IMR-90 (cell line): ENCODE measurements around the gene KRT78. TPM values are rescaled to one million over a fixed set of nuclear protein-coding genes. Genes with fewer than 3 reads are reported as not detected.

Experiments used
- ATAC-seq: fragments of 200-7000 bp; cut with Tn5 transposase; 2 replicates; pipeline ENCODE4 v1.9.1; 2020; ENCODE audit warnings: low read depth, mild to moderate bottlenecking, moderate library complexity
- BruUV-seq: library from RNA; stranded (reverse); fragments of 400-500 nt; replicated peaks from 2 replicates; lab custom pipeline; 2021; lab: Mats Ljungman, UMichigan
- CTCF ChIA-PET: fragments of 300-600 bp; formaldehyde crosslinking; extraction: SDS; loops from one replicate; lab custom pipeline; 2021; ENCODE audit warnings: antibody characterized with exemption; lab: Yijun Ruan, JAX
- POLR2A ChIA-PET: fragments of 300-600 bp; sonication (Branson Sonifier 250); formaldehyde crosslinking; loops from one replicate; lab custom pipeline; 2022; ENCODE audit warnings: antibody characterized with exemption; ENCODE audit not compliant: unreplicated experiment; lab: Charles Lee
- DNase-seq: peaks from one replicate; pipeline ENCODE4 v3.0.0; 2013
- H2AFZ ChIP-seq: replicated peaks from 2 replicates; pipeline ENCODE3; 2013; ENCODE audit warnings: low read length, mild to moderate bottlenecking; ENCODE audit not compliant: poor library complexity
- H2AK5ac ChIP-seq: 2 replicates; pipeline ENCODE4 v1.6.1; 2013; ENCODE audit warnings: low read depth, low read length, inconsistent platforms
- H2AK9ac ChIP-seq: replicated peaks from 2 replicates; pipeline ENCODE3; 2013; ENCODE audit warnings: mild to moderate bottlenecking, low read depth, low read length, moderate library complexity; ENCODE audit not compliant: poor library complexity
- H2BK120ac ChIP-seq: 2 replicates; pipeline ENCODE4 v1.6.1; 2013; ENCODE audit warnings: low read depth, low read length, inconsistent platforms
- H2BK15ac ChIP-seq: 3 replicates; pipeline ENCODE4 v1.6.1; 2013; ENCODE audit warnings: low read depth, low read length, inconsistent platforms
- H2BK20ac ChIP-seq: 2 replicates; pipeline ENCODE4 v1.6.1; 2013; ENCODE audit warnings: low read depth, mild to moderate bottlenecking, inconsistent platforms, low read length, moderate library complexity
- H2BK5ac ChIP-seq: 2 replicates; pipeline ENCODE4 v1.6.1; 2013; ENCODE audit warnings: mild to moderate bottlenecking, low read depth, low read length, inconsistent platforms; ENCODE audit not compliant: poor library complexity, severe bottlenecking
- H3K14ac ChIP-seq: replicated peaks from 2 replicates; pipeline ENCODE4 v1.6.1; 2013; ENCODE audit warnings: low read depth, low read length, inconsistent platforms
- H3K18ac ChIP-seq: 2 replicates; pipeline ENCODE4 v1.6.1; 2013; ENCODE audit warnings: low read depth, low read length, control low read depth
- H3K23ac ChIP-seq: 2 replicates; pipeline ENCODE4 v1.6.1; 2013; ENCODE audit warnings: low read depth, low read length, inconsistent platforms
- H3K27ac ChIP-seq: 2 replicates; pipeline ENCODE4 v1.5.1; 2013; ENCODE audit warnings: mild to moderate bottlenecking, control low read depth, low read length; ENCODE audit not compliant: insufficient read depth
- H3K27me3 ChIP-seq: 2 replicates; pipeline ENCODE4 v1.6.1; 2013; ENCODE audit warnings: low read length; ENCODE audit not compliant: control insufficient read depth, insufficient read depth
- H3K36me3 ChIP-seq: 2 replicates; pipeline ENCODE4 v1.6.1; 2013; ENCODE audit warnings: low read length, mixed read lengths; ENCODE audit not compliant: control insufficient read depth, insufficient read depth
- H3K4ac ChIP-seq: 2 replicates; pipeline ENCODE4 v1.6.1; 2013; ENCODE audit warnings: low read depth, low read length, inconsistent platforms
- H3K4me1 ChIP-seq: 2 replicates; pipeline ENCODE4 v1.6.1; 2013; ENCODE audit warnings: low read length, mixed read lengths; ENCODE audit not compliant: control insufficient read depth, insufficient read depth
- H3K4me2 ChIP-seq: 2 replicates; pipeline ENCODE4 v1.6.1; 2013; ENCODE audit warnings: low read depth, mild to moderate bottlenecking, control low read depth, low read length, moderate library complexity
- H3K4me3 ChIP-seq: 2 replicates; pipeline ENCODE4 v1.5.1; 2013; ENCODE audit warnings: low read depth, mild to moderate bottlenecking, control low read depth, low read length, moderate library complexity; ENCODE audit not compliant: insufficient read depth
- H3K56ac ChIP-seq: 2 replicates; pipeline ENCODE4 v1.6.1; 2013; ENCODE audit warnings: low read length, inconsistent platforms; ENCODE audit not compliant: insufficient read depth; ENCODE audit errors: extremely low read depth
- H3K79me1 ChIP-seq, 2 experiments: 2 replicates each; pipeline ENCODE4 v1.6.1; 2013; ENCODE audit warnings: low read length in 2 of 2, inconsistent platforms in 1 of 2, low read depth in 1 of 2
- H3K9ac ChIP-seq: 2 replicates; pipeline ENCODE4 v1.6.1; 2013; ENCODE audit warnings: low read depth, low read length, control low read depth
- H3K9me1 ChIP-seq: 2 replicates; pipeline ENCODE4 v1.6.1; 2013; ENCODE audit warnings: low read length, inconsistent platforms; ENCODE audit not compliant: insufficient read depth
- H3K9me3 ChIP-seq: 2 replicates; pipeline ENCODE4 v1.6.1; 2013; ENCODE audit warnings: low read length; ENCODE audit not compliant: control insufficient read depth, insufficient read depth
- H4K20me1 ChIP-seq: 2 replicates; pipeline ENCODE4 v1.6.1; 2013; ENCODE audit warnings: low read length, inconsistent platforms; ENCODE audit not compliant: insufficient read depth
- H4K5ac ChIP-seq: 2 replicates; pipeline ENCODE4 v1.6.1; 2013; ENCODE audit warnings: mild to moderate bottlenecking, low read depth, low read length, control low read depth
- H4K8ac ChIP-seq, 2 experiments: 2 replicates each; pipeline ENCODE4 v1.6.1; 2013; ENCODE audit warnings: low read depth in 2 of 2, low read length in 2 of 2, control low read depth in 1 of 2, inconsistent platforms in 1 of 2
- H4K91ac ChIP-seq: 2 replicates; pipeline ENCODE4 v1.6.1; 2013; ENCODE audit warnings: low read depth, low read length, inconsistent platforms; ENCODE audit not compliant: insufficient read depth
- BHLHE40 ChIP-seq: fragments of 150-350 bp; IDR thresholded peaks from 2 replicates; pipeline ENCODE4 v1.6.1; 2016; ENCODE audit warnings: mild to moderate bottlenecking, low read depth, low read length
- CEBPB ChIP-seq: IDR thresholded peaks from 2 replicates; pipeline ENCODE4 v1.6.1; 2012; ENCODE audit warnings: low read depth, low read length, improper control_type of control experiment
- CHD1 ChIP-seq: IDR thresholded peaks from 2 replicates; pipeline ENCODE4 v1.6.1; 2012; ENCODE audit warnings: low read depth, low read length, improper control_type of control experiment
- FOS ChIP-seq: fragments of 150-350 bp; IDR thresholded peaks from 2 replicates; pipeline ENCODE4 v1.6.1; 2016; ENCODE audit warnings: low read depth, low read length
- MAZ ChIP-seq: IDR thresholded peaks from 2 replicates; pipeline ENCODE4 v1.6.1; 2012; ENCODE audit warnings: low read depth, mild to moderate bottlenecking, low read length, improper control_type of control experiment, moderate library complexity, borderline replicate concordance
- MXI1 ChIP-seq: IDR thresholded peaks from 2 replicates; pipeline ENCODE4 v1.6.1; 2012; ENCODE audit warnings: low read depth, mild to moderate bottlenecking, low read length, moderate library complexity, borderline replicate concordance
- POLR2A ChIP-seq: IDR thresholded peaks from 2 replicates; pipeline ENCODE4 v1.6.1; 2012; ENCODE audit warnings: mild to moderate bottlenecking, low read depth, low read length
- RAD21 ChIP-seq: IDR thresholded peaks from 2 replicates; pipeline ENCODE4 v1.6.1; 2012; ENCODE audit warnings: low read length, improper control_type of control experiment
- RCOR1 ChIP-seq: IDR thresholded peaks from 2 replicates; pipeline ENCODE4 v1.6.1; 2012; ENCODE audit warnings: mild to moderate bottlenecking, low read length, improper control_type of control experiment; ENCODE audit not compliant: insufficient replicate concordance
- SMC3 ChIP-seq: fragments of 150-350 bp; IDR thresholded peaks from 2 replicates; pipeline ENCODE4 v1.6.1; 2016; ENCODE audit warnings: low read depth, mild to moderate bottlenecking, antibody characterized with exemption, low read length, moderate library complexity
- WGBS, 2 experiments: methylation state at CpG; one replicate each; pipeline versions ENCODE4 v1.1.5 to v1.1.7; 2013; ENCODE audit warnings: missing lambda C conversion rate in 2 of 2; ENCODE audit not compliant: insufficient read length in 1 of 2; ENCODE audit errors: extremely low coverage in 2 of 2; 5-methylcytosine and 5-hydroxymethylcytosine counted together
- dilution Hi-C: fragments of 300-500 bp; cut with HindIII; formaldehyde crosslinking; loops from one replicate; pipeline ENCODE4 v1.14.3; 2018; ENCODE audit warnings: low sequenced_read_pairs; ENCODE audit not compliant: unreplicated experiment
- in situ Hi-C: fragments of 300-500 bp; cut with MboI; formaldehyde crosslinking; loops from 3 replicates; pipeline ENCODE4 v1.14.3; 2019; ENCODE audit warnings: low sequenced_read_pairs, inconsistent platforms, mixed read lengths
- intact Hi-C: fragments of 100-400 bp; cut with micrococcal nuclease; formaldehyde crosslinking; loops from 2 replicates; pipeline ENCODE4 v1.10.0; 2022
- polyA plus RNA-seq, 3 experiments: library from polyadenylated mRNA; depleted of rRNA; stranded (reverse); fragments of >200 nt; gene quantifications; 2 replicates each; pipeline ENCODE4 v1.2.3, GENCODE V29; 2012; ENCODE audit warnings: low replicate concordance in 1 of 3
- total RNA-seq: library from RNA; depleted of rRNA; stranded (reverse); fragments of >200 nt; gene quantifications from 2 replicates; pipeline ENCODE4 v1.2.3, GENCODE V29; 2012
- TF ChIP-seq, protein P1 (sequence below): conservative IDR thresholded peaks from 2 replicates; pipeline ENCODE4 v1.5.1; 2012; ENCODE audit warnings: mild to moderate bottlenecking, low read depth, low read length, improper control_type of control experiment
- TF ChIP-seq, protein P2 (sequence below): fragments of 150-350 bp; IDR thresholded peaks from 2 replicates; pipeline ENCODE4 v1.6.1; 2016; ENCODE audit warnings: low read depth, mild to moderate bottlenecking, low read length, moderate library complexity, borderline replicate concordance

KRT78 gene
- total and polyA plus RNA-seq, 2 of the 4 experiments (the other 2 are of a cell fraction) = not detected

DNA sequence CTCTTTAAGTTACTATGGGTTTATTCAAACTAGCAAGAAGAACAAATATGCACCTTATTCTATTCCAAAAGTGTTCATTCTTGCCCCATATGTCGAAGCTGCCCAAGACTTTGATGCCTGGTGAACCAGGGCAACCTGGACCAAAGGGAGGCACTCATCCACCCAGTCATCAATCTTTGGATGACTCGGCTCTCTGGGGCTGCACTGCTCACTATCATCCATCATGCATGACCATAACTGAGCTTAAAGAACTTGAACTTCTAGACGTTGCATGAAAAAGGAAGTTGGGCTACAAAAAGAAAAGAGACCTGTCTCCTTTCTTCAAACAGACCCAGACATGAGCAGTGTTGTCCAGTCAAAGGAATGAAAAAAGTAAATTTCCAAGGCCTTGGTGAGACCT, 36.0 kb downstream of the KRT78 start:
- Histone ChIP-seq H4K8ac (no peak overlapping the region), H3K36me3 (no peaks in the 10 kb centered on the region), H2BK15ac (no peak overlapping the region), H2BK5ac (no peak overlapping the region), H4K20me1 (no peaks in the 10 kb centered on the region), H3K9ac (no peak overlapping the region), H3K4me2 (no peak overlapping the region), H3K27ac (no peak overlapping the region), H3K9me1 (no peaks in the 10 kb centered on the region), H3K4me3 (no peak overlapping the region), H3K14ac (no peak overlapping the region), H3K23ac (no peak overlapping the region), H3K56ac (no peak overlapping the region), H2AK9ac (no peak overlapping the region), H3K27me3 (peaks cover 41% of the 10 kb centered on the region), H3K18ac (no peak overlapping the region), H3K79me1 (no peaks in the 10 kb centered on the region), H3K4ac (no peak overlapping the region), H4K91ac (no peak overlapping the region), H2AFZ (no peak overlapping the region), H2BK120ac (no peak overlapping the region), H3K4me1 (peaks cover 6% of the 10 kb centered on the region), H2AK5ac (no peak overlapping the region), H4K5ac (no peak overlapping the region), H3K9me3 (no peaks in the 10 kb centered on the region), H2BK20ac (no peak overlapping the region)
- ATAC-seq = no peak
- WGBS, 2 experiments = no CpG with 5 or more reads among the region's 3 CpGs
- intact Hi-C loops = no loop called here
- in situ Hi-C loops = no loop called here
- ChIA-PET CTCF (no interaction called here), POLR2A (no interaction called here)
- no peak for TF ChIP-seq CEBPB
- no peak for TF ChIP-seq FOS
- no peak for TF ChIP-seq CHD1
- TF ChIP-seq POLR2A = no peak
- TF ChIP-seq, protein P1, sequence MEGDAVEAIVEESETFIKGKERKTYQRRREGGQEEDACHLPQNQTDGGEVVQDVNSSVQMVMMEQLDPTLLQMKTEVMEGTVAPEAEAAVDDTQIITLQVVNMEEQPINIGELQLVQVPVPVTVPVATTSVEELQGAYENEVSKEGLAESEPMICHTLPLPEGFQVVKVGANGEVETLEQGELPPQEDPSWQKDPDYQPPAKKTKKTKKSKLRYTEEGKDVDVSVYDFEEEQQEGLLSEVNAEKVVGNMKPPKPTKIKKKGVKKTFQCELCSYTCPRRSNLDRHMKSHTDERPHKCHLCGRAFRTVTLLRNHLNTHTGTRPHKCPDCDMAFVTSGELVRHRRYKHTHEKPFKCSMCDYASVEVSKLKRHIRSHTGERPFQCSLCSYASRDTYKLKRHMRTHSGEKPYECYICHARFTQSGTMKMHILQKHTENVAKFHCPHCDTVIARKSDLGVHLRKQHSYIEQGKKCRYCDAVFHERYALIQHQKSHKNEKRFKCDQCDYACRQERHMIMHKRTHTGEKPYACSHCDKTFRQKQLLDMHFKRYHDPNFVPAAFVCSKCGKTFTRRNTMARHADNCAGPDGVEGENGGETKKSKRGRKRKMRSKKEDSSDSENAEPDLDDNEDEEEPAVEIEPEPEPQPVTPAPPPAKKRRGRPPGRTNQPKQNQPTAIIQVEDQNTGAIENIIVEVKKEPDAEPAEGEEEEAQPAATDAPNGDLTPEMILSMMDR = no peak
- no peak for TF ChIP-seq MXI1
- TF ChIP-seq BHLHE40 = no peak
- TF ChIP-seq RCOR1 = no peak
- TF ChIP-seq MAZ = no peak
- no peak for TF ChIP-seq SMC3
- no peak for TF ChIP-seq RAD21
- TF ChIP-seq, protein P2, sequence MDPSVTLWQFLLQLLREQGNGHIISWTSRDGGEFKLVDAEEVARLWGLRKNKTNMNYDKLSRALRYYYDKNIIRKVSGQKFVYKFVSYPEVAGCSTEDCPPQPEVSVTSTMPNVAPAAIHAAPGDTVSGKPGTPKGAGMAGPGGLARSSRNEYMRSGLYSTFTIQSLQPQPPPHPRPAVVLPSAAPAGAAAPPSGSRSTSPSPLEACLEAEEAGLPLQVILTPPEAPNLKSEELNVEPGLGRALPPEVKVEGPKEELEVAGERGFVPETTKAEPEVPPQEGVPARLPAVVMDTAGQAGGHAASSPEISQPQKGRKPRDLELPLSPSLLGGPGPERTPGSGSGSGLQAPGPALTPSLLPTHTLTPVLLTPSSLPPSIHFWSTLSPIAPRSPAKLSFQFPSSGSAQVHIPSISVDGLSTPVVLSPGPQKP = no peak
- no peak for DNase-seq
- no TSS peak for BruUV-seq
- dilution Hi-C loops = no loop called here
